IMR-90 (cell line): ENCODE measurements around the gene RASD2. TPM values are rescaled to one million over a fixed set of nuclear protein-coding genes. Genes with fewer than 3 reads are reported as not detected.

ENCODE experiments used
- ATAC-seq: fragments of 200-7000 bp; cut with Tn5 transposase; 2 replicates; pipeline ENCODE4 v1.9.1; 2020; ENCODE audit warnings: low read depth, mild to moderate bottlenecking, moderate library complexity
- BruUV-seq: library from RNA; stranded (reverse); fragments of 400-500 nt; replicated peaks from 2 replicates; lab custom pipeline; 2021; lab: Mats Ljungman, UMichigan
- CTCF ChIA-PET: fragments of 300-600 bp; formaldehyde crosslinking; extraction: SDS; loops from one replicate; lab custom pipeline; 2021; ENCODE audit warnings: antibody characterized with exemption; lab: Yijun Ruan, JAX
- POLR2A ChIA-PET: fragments of 300-600 bp; sonication (Branson Sonifier 250); formaldehyde crosslinking; loops from one replicate; lab custom pipeline; 2022; ENCODE audit warnings: antibody characterized with exemption; ENCODE audit not compliant: unreplicated experiment; lab: Charles Lee
- DNase-seq: peaks from one replicate; pipeline ENCODE4 v3.0.0; 2013
- H2AFZ ChIP-seq: replicated peaks from 2 replicates; pipeline ENCODE3; 2013; ENCODE audit warnings: low read length, mild to moderate bottlenecking; ENCODE audit not compliant: poor library complexity
- H2AK5ac ChIP-seq: 2 replicates; pipeline ENCODE4 v1.6.1; 2013; ENCODE audit warnings: low read depth, low read length, inconsistent platforms
- H2AK9ac ChIP-seq: replicated peaks from 2 replicates; pipeline ENCODE3; 2013; ENCODE audit warnings: mild to moderate bottlenecking, low read depth, low read length, moderate library complexity; ENCODE audit not compliant: poor library complexity
- H2BK120ac ChIP-seq: 2 replicates; pipeline ENCODE4 v1.6.1; 2013; ENCODE audit warnings: low read depth, low read length, inconsistent platforms
- H2BK15ac ChIP-seq: 3 replicates; pipeline ENCODE4 v1.6.1; 2013; ENCODE audit warnings: low read depth, low read length, inconsistent platforms
- H2BK20ac ChIP-seq: 2 replicates; pipeline ENCODE4 v1.6.1; 2013; ENCODE audit warnings: low read depth, mild to moderate bottlenecking, inconsistent platforms, low read length, moderate library complexity
- H2BK5ac ChIP-seq: 2 replicates; pipeline ENCODE4 v1.6.1; 2013; ENCODE audit warnings: mild to moderate bottlenecking, low read depth, low read length, inconsistent platforms; ENCODE audit not compliant: poor library complexity, severe bottlenecking
- H3K14ac ChIP-seq: replicated peaks from 2 replicates; pipeline ENCODE4 v1.6.1; 2013; ENCODE audit warnings: low read depth, low read length, inconsistent platforms
- H3K18ac ChIP-seq: 2 replicates; pipeline ENCODE4 v1.6.1; 2013; ENCODE audit warnings: low read depth, low read length, control low read depth
- H3K23ac ChIP-seq: 2 replicates; pipeline ENCODE4 v1.6.1; 2013; ENCODE audit warnings: low read depth, low read length, inconsistent platforms
- H3K27ac ChIP-seq: 2 replicates; pipeline ENCODE4 v1.5.1; 2013; ENCODE audit warnings: mild to moderate bottlenecking, control low read depth, low read length; ENCODE audit not compliant: insufficient read depth
- H3K27me3 ChIP-seq: 2 replicates; pipeline ENCODE4 v1.6.1; 2013; ENCODE audit warnings: low read length; ENCODE audit not compliant: control insufficient read depth, insufficient read depth
- H3K36me3 ChIP-seq: 2 replicates; pipeline ENCODE4 v1.6.1; 2013; ENCODE audit warnings: low read length, mixed read lengths; ENCODE audit not compliant: control insufficient read depth, insufficient read depth
- H3K4ac ChIP-seq: 2 replicates; pipeline ENCODE4 v1.6.1; 2013; ENCODE audit warnings: low read depth, low read length, inconsistent platforms
- H3K4me1 ChIP-seq: 2 replicates; pipeline ENCODE4 v1.6.1; 2013; ENCODE audit warnings: low read length, mixed read lengths; ENCODE audit not compliant: control insufficient read depth, insufficient read depth
- H3K4me2 ChIP-seq: 2 replicates; pipeline ENCODE4 v1.6.1; 2013; ENCODE audit warnings: low read depth, mild to moderate bottlenecking, control low read depth, low read length, moderate library complexity
- H3K4me3 ChIP-seq: 2 replicates; pipeline ENCODE4 v1.5.1; 2013; ENCODE audit warnings: low read depth, mild to moderate bottlenecking, control low read depth, low read length, moderate library complexity; ENCODE audit not compliant: insufficient read depth
- H3K56ac ChIP-seq: 2 replicates; pipeline ENCODE4 v1.6.1; 2013; ENCODE audit warnings: low read length, inconsistent platforms; ENCODE audit not compliant: insufficient read depth; ENCODE audit errors: extremely low read depth
- H3K79me1 ChIP-seq, 2 experiments: 2 replicates each; pipeline ENCODE4 v1.6.1; 2013; ENCODE audit warnings: low read length in 2 of 2, inconsistent platforms in 1 of 2, low read depth in 1 of 2
- H3K9ac ChIP-seq: 2 replicates; pipeline ENCODE4 v1.6.1; 2013; ENCODE audit warnings: low read depth, low read length, control low read depth
- H3K9me1 ChIP-seq: 2 replicates; pipeline ENCODE4 v1.6.1; 2013; ENCODE audit warnings: low read length, inconsistent platforms; ENCODE audit not compliant: insufficient read depth
- H3K9me3 ChIP-seq: 2 replicates; pipeline ENCODE4 v1.6.1; 2013; ENCODE audit warnings: low read length; ENCODE audit not compliant: control insufficient read depth, insufficient read depth
- H4K20me1 ChIP-seq: 2 replicates; pipeline ENCODE4 v1.6.1; 2013; ENCODE audit warnings: low read length, inconsistent platforms; ENCODE audit not compliant: insufficient read depth
- H4K5ac ChIP-seq: 2 replicates; pipeline ENCODE4 v1.6.1; 2013; ENCODE audit warnings: mild to moderate bottlenecking, low read depth, low read length, control low read depth
- H4K8ac ChIP-seq, 2 experiments: 2 replicates each; pipeline ENCODE4 v1.6.1; 2013; ENCODE audit warnings: low read depth in 2 of 2, low read length in 2 of 2, control low read depth in 1 of 2, inconsistent platforms in 1 of 2
- H4K91ac ChIP-seq: 2 replicates; pipeline ENCODE4 v1.6.1; 2013; ENCODE audit warnings: low read depth, low read length, inconsistent platforms; ENCODE audit not compliant: insufficient read depth
- CEBPB ChIP-seq: IDR thresholded peaks from 2 replicates; pipeline ENCODE4 v1.6.1; 2012; ENCODE audit warnings: low read depth, low read length, improper control_type of control experiment
- CHD1 ChIP-seq: IDR thresholded peaks from 2 replicates; pipeline ENCODE4 v1.6.1; 2012; ENCODE audit warnings: low read depth, low read length, improper control_type of control experiment
- MAFK ChIP-seq: IDR thresholded peaks from 2 replicates; pipeline ENCODE4 v1.6.1; 2012; ENCODE audit warnings: low read depth, low read length, improper control_type of control experiment
- MAZ ChIP-seq: IDR thresholded peaks from 2 replicates; pipeline ENCODE4 v1.6.1; 2012; ENCODE audit warnings: low read depth, mild to moderate bottlenecking, low read length, improper control_type of control experiment, moderate library complexity, borderline replicate concordance
- MXI1 ChIP-seq: IDR thresholded peaks from 2 replicates; pipeline ENCODE4 v1.6.1; 2012; ENCODE audit warnings: low read depth, mild to moderate bottlenecking, low read length, moderate library complexity, borderline replicate concordance
- NFE2L2 ChIP-seq: fragments of 150-350 bp; IDR thresholded peaks from 2 replicates; pipeline ENCODE4 v1.6.1; 2016; ENCODE audit warnings: low read depth, mild to moderate bottlenecking, low read length
- POLR2A ChIP-seq: IDR thresholded peaks from 2 replicates; pipeline ENCODE4 v1.6.1; 2012; ENCODE audit warnings: mild to moderate bottlenecking, low read depth, low read length
- RCOR1 ChIP-seq: IDR thresholded peaks from 2 replicates; pipeline ENCODE4 v1.6.1; 2012; ENCODE audit warnings: mild to moderate bottlenecking, low read length, improper control_type of control experiment; ENCODE audit not compliant: insufficient replicate concordance
- RFX5 ChIP-seq: IDR thresholded peaks from 2 replicates; pipeline ENCODE4 v1.8.0; 2012; ENCODE audit warnings: low read depth, mild to moderate bottlenecking, low read length, moderate library complexity
- SMC3 ChIP-seq: fragments of 150-350 bp; IDR thresholded peaks from 2 replicates; pipeline ENCODE4 v1.6.1; 2016; ENCODE audit warnings: low read depth, mild to moderate bottlenecking, antibody characterized with exemption, low read length, moderate library complexity
- WGBS, 2 experiments: methylation state at CpG; one replicate each; pipeline versions ENCODE4 v1.1.5 to v1.1.7; 2013; ENCODE audit warnings: missing lambda C conversion rate in 2 of 2; ENCODE audit not compliant: insufficient read length in 1 of 2; ENCODE audit errors: extremely low coverage in 2 of 2; 5-methylcytosine and 5-hydroxymethylcytosine counted together
- dilution Hi-C: fragments of 300-500 bp; cut with HindIII; formaldehyde crosslinking; loops from one replicate; pipeline ENCODE4 v1.14.3; 2018; ENCODE audit warnings: low sequenced_read_pairs; ENCODE audit not compliant: unreplicated experiment
- in situ Hi-C: fragments of 300-500 bp; cut with MboI; formaldehyde crosslinking; loops from 3 replicates; pipeline ENCODE4 v1.14.3; 2019; ENCODE audit warnings: low sequenced_read_pairs, inconsistent platforms, mixed read lengths
- intact Hi-C: fragments of 100-400 bp; cut with micrococcal nuclease; formaldehyde crosslinking; loops from 2 replicates; pipeline ENCODE4 v1.10.0; 2022
- polyA plus RNA-seq, 3 experiments: library from polyadenylated mRNA; depleted of rRNA; stranded (reverse); fragments of >200 nt; gene quantifications; 2 replicates each; pipeline ENCODE4 v1.2.3, GENCODE V29; 2012; ENCODE audit warnings: low replicate concordance in 1 of 3
- total RNA-seq: library from RNA; depleted of rRNA; stranded (reverse); fragments of >200 nt; gene quantifications from 2 replicates; pipeline ENCODE4 v1.2.3, GENCODE V29; 2012
- TF ChIP-seq, protein P1 (sequence below): conservative IDR thresholded peaks from 2 replicates; pipeline ENCODE4 v1.5.1; 2012; ENCODE audit warnings: mild to moderate bottlenecking, low read depth, low read length, improper control_type of control experiment

RASD2 gene
- total and polyA plus RNA-seq, 2 of the 4 experiments (the other 2 are of a cell fraction): under 0.01 to 0.32 TPM

DNA sequence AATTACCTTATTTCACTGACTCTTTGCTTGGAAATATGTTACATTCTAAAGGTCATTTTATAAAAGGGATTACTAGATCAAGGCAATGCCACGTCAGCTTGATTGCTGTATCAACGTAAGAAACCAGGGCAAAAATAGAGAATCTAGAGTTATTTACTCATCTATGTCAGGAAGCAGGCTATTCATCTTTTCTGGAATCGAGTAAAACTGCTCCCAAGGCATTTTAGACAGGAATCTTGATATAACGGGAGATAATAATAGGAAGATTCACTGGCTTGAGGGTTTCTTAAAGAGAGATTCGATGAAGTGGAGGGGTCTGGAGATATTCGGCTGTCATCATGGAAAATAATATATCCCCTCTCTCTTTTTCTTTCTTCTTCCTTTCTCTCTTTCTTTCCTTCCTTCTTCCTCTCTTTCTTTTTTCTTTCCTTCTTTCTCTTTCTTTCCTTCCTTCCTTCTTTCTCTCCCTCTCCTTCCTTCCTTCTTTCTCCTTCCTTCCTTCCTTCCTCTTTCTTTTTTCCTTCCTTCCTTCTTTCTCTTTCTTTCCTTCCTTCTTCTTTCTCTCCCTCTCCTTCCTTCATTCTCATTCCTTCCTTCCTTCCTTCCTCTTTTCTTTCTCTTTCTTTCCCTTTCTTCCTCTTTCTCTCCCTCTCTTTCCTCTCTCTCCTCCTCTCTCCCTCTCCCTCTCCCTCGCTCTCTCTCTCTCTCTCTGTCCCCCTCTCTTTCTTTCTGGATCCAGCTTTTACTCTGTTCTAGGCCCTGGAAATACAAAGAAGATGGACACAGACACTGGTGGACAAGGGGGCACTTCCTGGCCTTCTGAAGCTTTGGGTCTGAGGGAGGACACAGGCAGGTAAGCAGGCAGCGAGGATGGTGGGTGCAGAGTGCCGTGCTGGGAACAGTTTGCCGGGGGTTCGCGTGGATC lies 18.1 kb upstream of the RASD2 start:
- intact Hi-C loops: no loop called here
- Histone ChIP-seq H3K4me3 (no peak overlapping the region), H3K56ac (no peak overlapping the region), H3K4me2 (no peak overlapping the region), H2BK120ac (no peak overlapping the region), H3K4ac (no peak overlapping the region), H3K9ac (no peak overlapping the region), H4K91ac (no peak overlapping the region), H2BK5ac (no peak overlapping the region), H4K5ac (no peak overlapping the region), H3K4me1 (peaks cover 3% of the 10 kb centered on the region; the same call in 1 of the 2 replicates), H3K18ac (no peak overlapping the region), H2BK15ac (no peak overlapping the region), H3K9me1 (no peaks in the 10 kb centered on the region), H4K8ac (no peak overlapping the region), H3K23ac (no peak overlapping the region), H3K27me3 (peaks cover 33% of the 10 kb centered on the region), H3K9me3 (no peaks in the 10 kb centered on the region), H3K79me1 (no peaks in the 10 kb centered on the region), H4K20me1 (no peaks in the 10 kb centered on the region), H2AK9ac (no peak overlapping the region), H3K27ac (no peak overlapping the region), H3K14ac (no peak overlapping the region), H2AFZ (no peak overlapping the region), H2BK20ac (no peak overlapping the region), H3K36me3 (no peaks in the 10 kb centered on the region), H2AK5ac (0 out of 2 replicates have a peak overlapping the region, but pooled peaks have one; percentile 40)
- BruUV-seq: no TSS peak
- dilution Hi-C loops: no loop called here
- ChIA-PET CTCF (no interaction called here), POLR2A (no interaction called here)
- no peak for ATAC-seq
- TF ChIP-seq MAFK: no peak
- no peak for TF ChIP-seq POLR2A
- TF ChIP-seq CEBPB: no peak
- TF ChIP-seq, protein P1, sequence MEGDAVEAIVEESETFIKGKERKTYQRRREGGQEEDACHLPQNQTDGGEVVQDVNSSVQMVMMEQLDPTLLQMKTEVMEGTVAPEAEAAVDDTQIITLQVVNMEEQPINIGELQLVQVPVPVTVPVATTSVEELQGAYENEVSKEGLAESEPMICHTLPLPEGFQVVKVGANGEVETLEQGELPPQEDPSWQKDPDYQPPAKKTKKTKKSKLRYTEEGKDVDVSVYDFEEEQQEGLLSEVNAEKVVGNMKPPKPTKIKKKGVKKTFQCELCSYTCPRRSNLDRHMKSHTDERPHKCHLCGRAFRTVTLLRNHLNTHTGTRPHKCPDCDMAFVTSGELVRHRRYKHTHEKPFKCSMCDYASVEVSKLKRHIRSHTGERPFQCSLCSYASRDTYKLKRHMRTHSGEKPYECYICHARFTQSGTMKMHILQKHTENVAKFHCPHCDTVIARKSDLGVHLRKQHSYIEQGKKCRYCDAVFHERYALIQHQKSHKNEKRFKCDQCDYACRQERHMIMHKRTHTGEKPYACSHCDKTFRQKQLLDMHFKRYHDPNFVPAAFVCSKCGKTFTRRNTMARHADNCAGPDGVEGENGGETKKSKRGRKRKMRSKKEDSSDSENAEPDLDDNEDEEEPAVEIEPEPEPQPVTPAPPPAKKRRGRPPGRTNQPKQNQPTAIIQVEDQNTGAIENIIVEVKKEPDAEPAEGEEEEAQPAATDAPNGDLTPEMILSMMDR: no peak
- TF ChIP-seq RCOR1: no peak
- TF ChIP-seq NFE2L2: no peak
- no peak for TF ChIP-seq MXI1
- TF ChIP-seq SMC3: no peak
- TF ChIP-seq CHD1: no peak
- TF ChIP-seq RFX5: no peak
- TF ChIP-seq MAZ: no peak
- DNase-seq: no peak
- in situ Hi-C loops: no loop called here
- 81% methylated on average over 7 of the region's 12 CpGs; no CpG with 5 or more reads in 1 of the 2 experiments for WGBS, 2 experiments
